ENCODE data around the gene STRIP2. TPM values are rescaled to one million over a fixed set of nuclear protein-coding genes. Genes with fewer than 3 reads are reported as not detected.
"Not testable (repeated sequence)": the region's sequence is repeated elsewhere in the genome, so short reads cannot be mapped to it uniquely, and the experiment has no call there.

The STRIP2 gene
- total RNA-seq, 4 donors from 2014 or later: 0.54 to 1.7 (median 1.3) TPM

- DNase-seq: no peak
- H3K9me3 ChIP-seq: no peaks in the 10 kb centered on the region
- H3K27ac ChIP-seq: no peak overlapping the region
- no peak for TF ChIP-seq POLR2A (IDR thresholded peaks at IDR 0.05)
- no peak for TF ChIP-seq CTCF (IDR thresholded peaks at IDR 0.05)
- no peaks in the 10 kb centered on the region for H3K36me3 ChIP-seq
- H3K27me3 ChIP-seq: no peaks in the 10 kb centered on the region
- no peak overlapping the region for H3K4me3 ChIP-seq
- no peaks in the 10 kb centered on the region for H3K4me1 ChIP-seq
These were observed 9.4 kb downstream of the STRIP2 start for GRCh38 chr7:129443612-129444011.

GRCh38 chr7:129444776-129445175 is 10.5 kb downstream of the STRIP2 start:
- not testable (repeated sequence) for H3K4me3 ChIP-seq, H3K36me3 ChIP-seq, H3K27me3 ChIP-seq, DNase-seq, H3K9me3 ChIP-seq, H3K27ac ChIP-seq, H3K4me1 ChIP-seq

- H3K9me3 ChIP-seq, H3K27ac ChIP-seq, DNase-seq, H3K27me3 ChIP-seq, H3K4me3 ChIP-seq, H3K36me3 ChIP-seq, H3K4me1 ChIP-seq: not testable (repeated sequence)
These were observed 12.7 kb downstream of the STRIP2 start for GRCh38 chr7:129446925-129447324.

- not testable (repeated sequence) for DNase-seq, H3K4me3 ChIP-seq, H3K27ac ChIP-seq
These were observed 13.2 kb downstream of the STRIP2 start for GRCh38 chr7:129447445-129447844.

GRCh38 chr7:129448608-129449007 is 14.4 kb downstream of the STRIP2 start:
- H3K27ac ChIP-seq, DNase-seq, H3K4me1 ChIP-seq, H3K9me3 ChIP-seq, H3K4me3 ChIP-seq, H3K27me3 ChIP-seq, H3K36me3 ChIP-seq: not testable (repeated sequence)

More at GRCh38 chr7:129447445-129447844, 13.2 kb downstream of the STRIP2 start:
- not testable (repeated sequence) for H3K9me3 ChIP-seq, H3K36me3 ChIP-seq, H3K27me3 ChIP-seq, H3K4me1 ChIP-seq

- H3K27ac ChIP-seq: no peak overlapping the region
- TF ChIP-seq CTCF (IDR thresholded peaks at IDR 0.05): no peak
- no peak for TF ChIP-seq POLR2A (IDR thresholded peaks at IDR 0.05)
- H3K9me3 ChIP-seq: no peaks in the 10 kb centered on the region
- DNase-seq: no peak
- H3K4me1 ChIP-seq: no peaks in the 10 kb centered on the region
- no peaks in the 10 kb centered on the region for H3K36me3 ChIP-seq
- H3K27me3 ChIP-seq: no peaks in the 10 kb centered on the region
- no peak overlapping the region for H3K4me3 ChIP-seq
These were observed 16.1 kb downstream of the STRIP2 start for GRCh38 chr7:129450295-129450694.

GRCh38 chr7:129452589-129453231 is 18.5 kb downstream of the STRIP2 start:
- Histone ChIP-seq H3K27me3 (no peaks in the 10 kb centered on the region), H3K27ac (no peak overlapping the region), H3K4me3 (no peak overlapping the region), H3K36me3 (no peaks in the 10 kb centered on the region), H3K4me1 (no peaks in the 10 kb centered on the region), H3K9me3 (no peaks in the 10 kb centered on the region)
- DNase-seq: no peak
- TF ChIP-seq CTCF (IDR thresholded peaks at IDR 0.05) (no peak), POLR2A (IDR thresholded peaks at IDR 0.05) (no peak)

GRCh38 chr7:129453510-129454248 is 19.4 kb downstream of the STRIP2 start:
- no peak overlapping the region for H3K27ac ChIP-seq
- no peaks in the 10 kb centered on the region for H3K27me3 ChIP-seq
- H3K4me1 ChIP-seq: no peaks in the 10 kb centered on the region
- H3K36me3 ChIP-seq: no peaks in the 10 kb centered on the region
- H3K9me3 ChIP-seq: no peaks in the 10 kb centered on the region
- H3K4me3 ChIP-seq: no peak overlapping the region
- no peak for DNase-seq
- TF ChIP-seq POLR2A (IDR thresholded peaks at IDR 0.05) (no peak), CTCF (IDR thresholded peaks at IDR 0.05) (no peak)
